GM10847 (cell line): Measurements from ENCODE around the gene ASCC3.

Experiments used
- POLR2A ChIP-seq: IDR thresholded peaks from 2 replicates; pipeline ENCODE4 v1.6.1; 2011; ENCODE audit not compliant: insufficient read length; ENCODE audit errors: extremely low read depth

ASCC3 gene

DNA sequence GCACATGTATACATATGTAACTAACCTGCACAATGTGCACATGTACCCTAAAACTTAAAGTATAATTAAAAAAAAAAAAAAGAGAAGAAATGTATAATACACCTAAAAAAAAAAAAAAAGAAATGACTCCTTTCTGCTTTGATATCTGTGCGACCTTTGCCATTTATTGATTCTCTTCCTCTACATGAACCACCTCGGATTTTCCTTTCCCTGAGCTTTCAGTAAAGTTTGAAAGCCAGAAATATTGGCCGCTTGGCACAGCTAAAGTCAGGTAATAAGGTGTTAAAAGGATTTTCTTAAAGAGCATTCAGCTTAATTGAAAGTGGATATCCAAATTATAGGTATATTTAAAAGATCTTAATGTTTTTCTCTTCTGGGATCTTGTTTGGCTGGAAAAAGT is 12.6 kb upstream of the ASCC3 start:
- no peak for TF ChIP-seq POLR2A

DNA sequence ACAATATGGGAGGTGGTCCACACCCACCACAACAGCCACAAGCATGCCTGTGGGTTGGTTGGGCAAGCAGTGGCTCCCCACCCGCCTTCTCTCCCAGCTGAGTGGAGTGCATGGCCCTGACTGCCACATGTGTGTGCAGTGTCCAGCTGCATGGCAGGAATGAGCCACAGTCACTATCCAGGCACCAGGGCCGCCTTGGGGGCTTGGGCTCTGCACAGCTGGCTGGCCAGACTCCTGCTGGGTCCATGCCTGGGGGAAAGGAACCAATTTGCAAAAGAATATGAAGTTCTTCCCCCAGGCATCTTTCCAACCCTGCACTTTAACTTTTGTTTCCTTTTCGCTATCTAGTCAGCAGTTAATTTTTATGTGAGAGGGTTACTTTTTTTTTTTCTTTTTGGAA is 11.6 kb upstream of the ASCC3 start:
- TF ChIP-seq POLR2A: no peak

DNA sequence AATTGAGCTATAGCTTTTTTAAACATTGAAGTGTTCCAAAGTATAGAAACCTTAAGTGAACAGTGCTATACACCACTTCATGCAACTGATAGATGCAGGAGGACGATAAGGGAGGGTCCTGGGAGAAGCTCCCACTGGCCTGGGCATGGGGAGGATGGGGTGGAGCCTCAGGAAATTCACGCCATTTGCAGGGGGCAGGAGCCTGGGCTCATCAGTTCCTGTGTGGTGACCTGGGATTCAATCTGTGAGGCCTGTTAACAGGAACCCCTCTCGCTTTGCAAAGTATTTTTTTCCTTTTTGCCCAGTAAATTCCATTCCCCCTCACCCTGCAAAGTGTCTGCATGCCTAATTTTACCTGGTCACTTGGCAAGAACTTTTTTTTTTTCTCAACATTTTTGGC is 11.0 kb upstream of the ASCC3 start:
- no peak for TF ChIP-seq POLR2A

DNA sequence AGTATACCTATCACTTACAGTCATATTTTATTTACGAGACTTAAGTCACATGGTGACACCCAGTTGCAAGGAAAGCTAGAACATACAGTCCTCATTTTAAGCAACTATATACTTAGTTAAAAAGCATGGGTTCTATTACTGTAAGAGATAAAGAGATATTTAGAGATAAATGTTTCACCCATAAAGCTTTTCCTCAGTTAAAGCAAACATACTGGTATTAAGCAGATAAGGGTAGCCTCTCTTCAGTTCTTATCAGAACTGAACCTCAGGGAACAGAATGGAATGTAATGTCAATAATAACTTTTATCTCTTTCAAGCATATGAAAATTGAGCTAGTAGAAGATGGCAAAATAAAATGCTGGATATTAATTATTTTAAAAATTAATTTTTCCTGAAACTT is 9.9 kb upstream of the ASCC3 start:
- no peak for TF ChIP-seq POLR2A

- no peak for TF ChIP-seq POLR2A
Observed at GRCh38 chr6:100889351-100889750, 8.2 kb upstream of the ASCC3 start.

DNA sequence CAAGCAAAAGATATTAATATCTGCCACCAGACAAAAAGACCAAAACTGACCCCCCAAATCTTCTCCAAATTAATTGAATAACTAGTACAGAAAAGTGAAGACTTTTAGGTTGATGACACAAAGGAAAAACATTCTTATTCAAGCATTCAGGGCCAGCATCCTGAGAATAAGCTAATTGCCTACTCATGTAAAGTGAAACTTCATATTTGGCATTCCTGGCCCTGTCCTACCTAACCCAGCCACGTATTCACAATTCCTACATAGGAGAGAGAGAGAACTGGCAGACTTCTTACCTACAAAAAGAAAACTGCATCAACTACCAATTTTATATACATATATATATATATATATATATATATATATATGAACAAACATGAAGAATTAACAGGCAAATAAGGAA is 4.9 kb upstream of the ASCC3 start:
- TF ChIP-seq POLR2A: no peak

- TF ChIP-seq POLR2A: no peak
Observed at GRCh38 chr6:100883347-100883746, 2.2 kb upstream of the ASCC3 start.

- no peak for TF ChIP-seq POLR2A
Observed at GRCh38 chr6:100881707-100882040, 545 bp upstream of the ASCC3 start.

DNA sequence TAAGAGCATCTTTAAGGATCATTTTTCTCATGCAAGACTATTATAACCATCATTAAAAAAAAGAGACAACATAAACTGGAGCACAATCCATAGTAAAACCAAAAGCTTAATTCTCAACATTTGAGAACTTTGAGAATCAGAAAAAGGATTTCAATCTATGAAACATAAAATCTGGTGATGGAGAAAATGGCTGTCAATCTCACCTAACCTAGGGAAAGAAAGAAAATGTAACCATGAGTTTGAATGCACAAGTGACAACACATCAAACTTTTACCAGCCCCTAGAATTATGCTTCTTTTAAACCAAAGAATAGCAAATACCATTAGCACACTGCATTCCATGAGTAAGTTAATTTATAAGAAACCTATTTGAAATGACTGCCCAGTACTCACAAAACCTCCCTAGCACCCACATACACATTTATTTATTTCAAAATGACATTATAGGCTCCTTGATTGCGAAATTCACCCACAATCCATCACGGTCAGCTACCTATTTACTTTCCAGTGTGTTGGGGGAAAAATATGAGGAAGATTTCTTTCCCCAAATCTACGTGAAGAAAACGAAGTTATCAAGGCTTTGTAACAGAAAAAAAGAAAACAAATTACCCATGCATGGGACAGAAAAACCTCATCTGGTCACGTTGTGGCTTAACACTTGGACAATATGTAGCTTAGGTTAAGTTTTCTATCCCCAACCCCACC is 828 bp downstream of the ASCC3 start:
- TF ChIP-seq POLR2A: no peak

DNA sequence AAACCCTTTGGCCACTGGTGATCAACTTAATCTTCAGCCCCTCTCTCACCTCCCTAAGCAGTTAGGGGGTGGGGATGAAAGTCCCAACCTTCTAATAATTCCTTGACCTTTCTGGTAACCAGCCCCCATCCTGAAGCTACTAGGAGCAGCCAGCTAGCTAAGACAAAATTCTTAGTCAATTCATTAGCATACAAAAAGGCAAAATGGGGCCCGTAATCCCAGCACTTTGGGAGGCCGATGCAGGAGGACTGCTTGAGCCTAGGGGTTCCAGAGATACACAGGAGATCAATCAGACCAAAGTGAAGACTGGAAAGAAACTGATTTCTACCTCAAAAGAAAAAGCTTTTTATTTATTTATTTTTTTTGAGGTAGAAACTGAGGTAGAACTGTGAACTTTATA is 1.8 kb downstream of the ASCC3 start:
- no peak for TF ChIP-seq POLR2A

DNA sequence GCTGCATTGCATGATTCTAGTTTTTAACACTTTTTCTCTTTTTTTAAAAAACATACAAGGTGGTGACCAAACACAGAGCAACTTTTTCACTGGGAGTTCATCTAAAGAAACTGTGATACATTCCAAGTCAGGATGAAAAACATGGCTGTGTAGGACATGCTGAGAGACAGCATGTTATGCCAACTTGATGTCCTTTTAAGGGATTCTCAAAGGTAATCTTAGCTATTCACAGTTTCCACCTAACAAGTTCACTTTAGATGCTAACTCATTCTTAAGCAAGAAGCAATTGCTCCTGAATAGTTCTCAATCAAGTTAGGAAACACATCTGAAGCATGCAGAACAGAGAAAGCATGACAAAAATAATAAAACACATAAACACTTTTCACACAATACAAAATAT is 3.3 kb downstream of the ASCC3 start:
- TF ChIP-seq POLR2A: no peak

- no peak for TF ChIP-seq POLR2A
Observed at GRCh38 chr6:100876251-100876650, 4.9 kb downstream of the ASCC3 start.

DNA sequence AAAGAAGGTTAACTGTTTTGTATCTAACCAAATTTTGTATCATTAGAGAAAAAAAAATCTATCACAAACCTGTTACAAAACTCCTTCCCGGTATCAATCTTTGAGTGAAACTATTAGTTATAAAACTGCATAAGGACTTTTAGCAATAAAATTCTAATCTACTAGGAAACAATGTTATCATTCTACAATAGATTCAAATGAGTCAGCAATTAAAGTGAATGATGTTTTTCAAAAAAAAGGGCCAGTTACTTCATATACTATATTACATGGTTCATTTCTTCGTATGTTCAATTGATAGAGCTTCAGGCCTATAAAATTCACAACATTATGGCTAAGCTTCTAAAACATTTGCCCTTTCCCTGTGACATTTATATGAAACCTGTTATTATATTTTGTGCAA is 15.6 kb downstream of the ASCC3 start:
- TF ChIP-seq POLR2A: no peak

DNA sequence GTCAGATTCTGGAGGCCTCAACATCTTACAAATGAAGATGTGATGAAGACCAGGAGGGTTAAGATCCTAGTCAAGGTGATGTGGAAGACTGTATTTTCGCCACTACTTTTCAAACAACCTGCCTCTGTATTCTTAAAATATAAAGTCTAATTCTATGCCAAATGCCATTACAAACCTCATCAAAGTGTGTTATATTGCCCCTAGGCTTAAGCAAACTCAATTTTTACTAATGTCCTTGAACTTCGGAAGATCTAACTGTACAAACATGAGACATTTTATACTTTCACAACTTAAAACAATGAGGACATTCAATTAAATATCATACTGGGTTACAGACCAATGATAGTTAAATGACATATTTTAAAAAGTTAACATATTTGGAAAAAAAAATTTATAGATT is 19.1 kb downstream of the ASCC3 start:
- no peak for TF ChIP-seq POLR2A

DNA sequence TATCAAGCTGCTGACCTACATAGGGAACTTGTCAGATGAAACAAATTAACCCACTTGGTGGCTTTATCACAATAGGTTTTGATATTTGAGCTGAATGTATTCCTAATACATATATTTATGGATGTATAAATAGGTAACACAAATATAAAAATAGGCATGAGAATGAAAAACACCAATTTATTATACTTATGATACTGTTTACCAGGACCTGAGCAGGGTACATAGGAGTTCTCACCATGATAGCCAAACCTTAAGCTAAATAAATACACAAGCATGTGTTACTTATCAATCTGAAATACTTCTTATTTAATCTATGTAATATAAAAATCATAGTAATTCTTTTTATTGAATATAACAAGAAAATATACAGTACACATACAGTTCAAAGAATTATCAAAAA is 25.0 kb downstream of the ASCC3 start:
- TF ChIP-seq POLR2A: no peak

GRCh38 chr6:100851819-100852218 is 29.3 kb downstream of the ASCC3 start:
- no peak for TF ChIP-seq POLR2A

GRCh38 chr6:100850174-100850573 is 31.0 kb downstream of the ASCC3 start:
- TF ChIP-seq POLR2A: no peak

- no peak for TF ChIP-seq POLR2A
Observed at GRCh38 chr6:100846276-100846675, 34.9 kb downstream of the ASCC3 start.

DNA sequence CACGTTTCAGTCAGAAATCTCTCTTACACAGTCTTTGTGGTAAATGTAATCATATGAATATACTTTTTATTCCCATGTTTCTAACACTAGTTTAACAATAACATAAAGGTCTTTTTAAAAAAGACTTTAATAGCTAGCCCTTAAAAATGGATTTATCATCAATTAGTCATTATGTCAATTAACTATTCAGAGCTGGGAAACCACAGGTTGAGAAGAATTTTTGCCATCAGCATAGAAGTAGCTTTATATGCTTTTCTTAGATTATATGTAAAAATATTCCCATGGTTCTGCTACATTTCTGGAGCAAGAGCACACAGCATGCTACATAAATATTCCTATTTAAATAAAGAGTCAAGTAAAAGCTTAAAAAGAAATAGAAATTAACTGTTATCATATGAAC is 35.5 kb downstream of the ASCC3 start:
- TF ChIP-seq POLR2A: no peak

- no peak for TF ChIP-seq POLR2A
Observed at GRCh38 chr6:100839419-100839818, 41.7 kb downstream of the ASCC3 start.
